Measurements from ENCODE around the gene DDX46.

DNA sequence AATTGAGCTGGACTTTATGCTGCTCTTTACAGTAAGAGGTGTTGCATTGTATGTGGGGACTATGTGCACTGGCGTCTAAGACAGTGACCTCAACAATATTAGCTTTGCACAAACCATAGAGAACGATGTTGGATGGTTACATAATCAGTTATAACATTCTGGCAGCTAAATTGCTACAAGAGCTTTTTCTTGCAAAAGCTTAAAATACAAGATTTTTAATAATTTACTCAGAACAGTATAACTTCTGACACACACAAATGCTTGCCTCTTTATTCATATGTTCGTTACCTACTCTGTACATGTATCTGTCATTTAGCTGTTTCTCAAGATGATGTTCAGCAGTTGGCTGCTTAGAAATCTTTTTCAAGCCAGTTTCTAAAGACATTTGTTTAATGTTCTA, 98.8 kb downstream of the DDX46 start:
- TF ChIP-seq POLR2A (IDR thresholded peaks at IDR 0.05; ENCODE audit: low read depth, low read length) = no peak
- TF ChIP-seq TAF1 (IDR thresholded peaks at IDR 0.05; ENCODE audit: borderline replicate concordance, low read depth, low read length) = no peak
- no peak for TF ChIP-seq POLR2AphosphoS5 (IDR thresholded peaks at IDR 0.05; ENCODE audit: low read depth, low read length)
